GM13977 (cell line): ENCODE measurements around the gene TRIM2.

Experiments
- DNase-seq: peaks from one replicate; pipeline ENCODE4 v3.0.0; 2012; ENCODE audit warnings: low spot score
- CTCF ChIP-seq: IDR thresholded peaks from 2 replicates; pipeline ENCODE4 v1.5.1; 2012; ENCODE audit warnings: mild to moderate bottlenecking, control low read depth; ENCODE audit not compliant: insufficient read depth; ENCODE audit errors: extremely low read depth, missing control alignments
- in situ Hi-C: fragments of 300-500 bp; cut with MboI; formaldehyde crosslinking; loops from one replicate; pipeline ENCODE4 v1.12.0; 2022; ENCODE audit warnings: low sequenced_read_pairs, low pct_unique_long_range_greater_than_20kb, mixed read lengths, inconsistent platforms; ENCODE audit not compliant: unreplicated experiment

The TRIM2 gene

GRCh38 chr4:153345012-153345981 lies 141.1 kb downstream of the TRIM2 start:
- in situ Hi-C loops = loop anchor here (10.0 to 25.0 kb wide), 3 partner anchors 230 to 417 kb away; partner anchors contain the start of gene RNF175
- DNase-seq = peak; percentile 56
- no peak for TF ChIP-seq CTCF

- in situ Hi-C loops = loop anchor here (10.0 to 25.0 kb wide), 3 partner anchors 229 to 416 kb away; partner anchors contain the start of gene RNF175
Measured at GRCh38 chr4:153346031-153346430, 141.8 kb downstream of the TRIM2 start.

GRCh38 chr4:153346563-153346962 lies 142.3 kb downstream of the TRIM2 start:
- in situ Hi-C loops = loop anchor here (10.0 to 25.0 kb wide), 3 partner anchors 228 to 416 kb away; partner anchors contain the start of gene RNF175
- no peak for DNase-seq
- peak; percentile 20 for TF ChIP-seq CTCF

More at GRCh38 chr4:153346031-153346430, 141.8 kb downstream of the TRIM2 start:
- no peak for TF ChIP-seq CTCF
- no peak for DNase-seq

GRCh38 chr4:153347117-153347516 lies 142.9 kb downstream of the TRIM2 start:
- no peak for TF ChIP-seq CTCF
- DNase-seq = no peak
- in situ Hi-C loops = loop anchor here (10.0 to 25.0 kb wide), 3 partner anchors 228 to 415 kb away; partner anchors contain the start of gene RNF175

- TF ChIP-seq CTCF = no peak
- in situ Hi-C loops = loop anchor here (10.0 to 25.0 kb wide), 3 partner anchors 227 to 414 kb away; partner anchors contain the start of gene RNF175
- DNase-seq = no peak
Measured at GRCh38 chr4:153348006-153348405, 143.8 kb downstream of the TRIM2 start.

- TF ChIP-seq CTCF = no peak
- in situ Hi-C loops = loop anchor here (10.0 to 25.0 kb wide), 3 partner anchors 225 to 413 kb away; partner anchors contain the start of gene RNF175
- DNase-seq = no peak
Measured at GRCh38 chr4:153349206-153349805, 145.1 kb downstream of the TRIM2 start.
